ENCODE measurements around the gene GPR157. TPM values are rescaled to one million over a fixed set of nuclear protein-coding genes. Genes with fewer than 3 reads are reported as not detected.

Gene GPR157
- total and polyA plus RNA-seq, 2 of the 13 experiments (the other 11 are each of a cell fraction or from before 2014, with no cell fraction given), result 10.1 to 19.2 TPM

DNA sequence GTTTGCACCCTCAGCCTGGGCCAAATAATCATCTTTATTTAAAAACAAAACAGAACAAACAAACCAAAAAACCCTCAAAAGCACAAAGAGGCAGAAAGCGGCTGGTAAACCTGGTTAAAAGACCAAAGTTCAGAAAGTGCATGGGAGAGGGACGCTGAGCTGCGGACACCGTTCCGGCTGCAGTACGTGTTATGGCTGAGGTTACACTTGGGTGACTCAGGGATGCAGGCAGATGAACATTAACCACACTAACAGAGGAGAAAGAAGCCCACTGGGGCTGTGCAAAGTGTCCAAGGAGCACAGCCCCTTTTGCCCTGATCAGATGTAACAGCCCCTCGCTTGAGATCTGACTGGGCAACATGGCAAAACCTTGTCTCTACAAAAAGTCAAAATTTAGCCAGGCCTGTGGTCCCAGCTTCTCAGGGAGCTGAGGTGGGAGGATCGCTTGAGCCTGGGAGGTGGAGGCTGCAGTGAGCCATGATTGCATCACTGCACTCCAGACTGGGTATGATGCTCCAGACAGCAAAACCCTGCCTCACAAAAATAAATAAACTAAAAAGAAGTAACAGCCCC is 28.3 kb downstream of the GPR157 start (continued):
- no peak for TF ChIP-seq ZNF775 (CRISPR knock-in tag; IDR thresholded peaks at IDR 0.05; ENCODE audit: borderline replicate concordance)
- TF ChIP-seq MBD4 (IDR thresholded peaks at IDR 0.05; ENCODE audit: borderline replicate concordance, low read length), result no peak
- TF ChIP-seq HOXA3 (CRISPR knock-in tag; IDR thresholded peaks at IDR 0.05), result peak; percentile 63; the same call in 1 of the 2 replicates
- TF ChIP-seq ZNF264 (CRISPR knock-in tag; IDR thresholded peaks at IDR 0.05), result no peak
- no peak for TF ChIP-seq ZNF282 (IDR thresholded peaks at IDR 0.05; ENCODE audit: partially characterized antibody)
- TF ChIP-seq, protein P1, sequence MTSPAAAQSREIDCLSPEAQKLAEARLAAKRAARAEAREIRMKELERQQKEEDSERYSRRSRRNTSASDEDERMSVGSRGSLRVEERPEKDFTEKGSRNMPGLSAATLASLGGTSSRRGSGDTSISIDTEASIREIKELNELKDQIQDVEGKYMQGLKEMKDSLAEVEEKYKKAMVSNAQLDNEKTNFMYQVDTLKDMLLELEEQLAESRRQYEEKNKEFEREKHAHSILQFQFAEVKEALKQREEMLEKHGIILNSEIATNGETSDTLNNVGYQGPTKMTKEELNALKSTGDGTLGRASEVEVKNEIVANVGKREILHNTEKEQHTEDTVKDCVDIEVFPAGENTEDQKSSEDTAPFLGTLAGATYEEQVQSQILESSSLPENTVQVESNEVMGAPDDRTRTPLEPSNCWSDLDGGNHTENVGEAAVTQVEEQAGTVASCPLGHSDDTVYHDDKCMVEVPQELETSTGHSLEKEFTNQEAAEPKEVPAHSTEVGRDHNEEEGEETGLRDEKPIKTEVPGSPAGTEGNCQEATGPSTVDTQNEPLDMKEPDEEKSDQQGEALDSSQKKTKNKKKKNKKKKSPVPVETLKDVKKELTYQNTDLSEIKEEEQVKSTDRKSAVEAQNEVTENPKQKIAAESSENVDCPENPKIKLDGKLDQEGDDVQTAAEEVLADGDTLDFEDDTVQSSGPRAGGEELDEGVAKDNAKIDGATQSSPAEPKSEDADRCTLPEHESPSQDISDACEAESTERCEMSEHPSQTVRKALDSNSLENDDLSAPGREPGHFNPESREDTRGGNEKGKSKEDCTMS (CRISPR knock-in tag; conservative IDR thresholded peaks at IDR 0.05), result no peak
- TF ChIP-seq SOX13 (IDR thresholded peaks at IDR 0.05), result no peak; the same call in 1 of the 2 replicates
- peak in 1 of 2 experiments; percentile 82; a peak in 2 of 4 replicates for TF ChIP-seq SOX13 (CRISPR knock-in tag; conservative IDR thresholded peaks at IDR 0.05 in 1 of 2, IDR thresholded peaks at IDR 0.05 in 1 of 2)
- TF ChIP-seq GATAD1 (CRISPR knock-in tag; IDR thresholded peaks at IDR 0.05), result no peak
- TF ChIP-seq AGO2 (optimal IDR thresholded peaks at IDR 0.05; ENCODE audit: low read depth, low read length), result no peak
- peak; percentile 43 for TF ChIP-seq ZNF18 (CRISPR knock-in tag; IDR thresholded peaks at IDR 0.05; ENCODE audit: insufficient replicate concordance)
- no peak for TF ChIP-seq ZNF644 (CRISPR knock-in tag; IDR thresholded peaks at IDR 0.05; ENCODE audit: low read depth)
- peak in 1 of 2 experiments; percentile 65; a peak in 1 of 4 replicates for TF ChIP-seq KLF16 (CRISPR knock-in tag; IDR thresholded peaks at IDR 0.05)
- TF ChIP-seq ZNF598 (CRISPR knock-in tag; IDR thresholded peaks at IDR 0.05; ENCODE audit: borderline replicate concordance), result no peak
- no peak for TF ChIP-seq CBX2 (IDR thresholded peaks at IDR 0.05; ENCODE audit: low read depth, low read length)
- TF ChIP-seq CBX2 (CRISPR knock-in tag; IDR thresholded peaks at IDR 0.05; ENCODE audit: low read depth), result no peak
- no peak for TF ChIP-seq ZBTB42 (CRISPR knock-in tag; IDR thresholded peaks at IDR 0.05)
- no peak for TF ChIP-seq ZBTB33 (CRISPR knock-in tag; IDR thresholded peaks at IDR 0.05)
- TF ChIP-seq, protein P2, sequence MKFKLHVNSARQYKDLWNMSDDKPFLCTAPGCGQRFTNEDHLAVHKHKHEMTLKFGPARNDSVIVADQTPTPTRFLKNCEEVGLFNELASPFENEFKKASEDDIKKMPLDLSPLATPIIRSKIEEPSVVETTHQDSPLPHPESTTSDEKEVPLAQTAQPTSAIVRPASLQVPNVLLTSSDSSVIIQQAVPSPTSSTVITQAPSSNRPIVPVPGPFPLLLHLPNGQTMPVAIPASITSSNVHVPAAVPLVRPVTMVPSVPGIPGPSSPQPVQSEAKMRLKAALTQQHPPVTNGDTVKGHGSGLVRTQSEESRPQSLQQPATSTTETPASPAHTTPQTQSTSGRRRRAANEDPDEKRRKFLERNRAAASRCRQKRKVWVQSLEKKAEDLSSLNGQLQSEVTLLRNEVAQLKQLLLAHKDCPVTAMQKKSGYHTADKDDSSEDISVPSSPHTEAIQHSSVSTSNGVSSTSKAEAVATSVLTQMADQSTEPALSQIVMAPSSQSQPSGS (CRISPR knock-in tag; IDR thresholded peaks at IDR 0.05), result 0 out of 2 replicates have a peak, but pooled peaks have one; percentile 18
- TF ChIP-seq FLYWCH1 (CRISPR knock-in tag; IDR thresholded peaks at IDR 0.05), result no peak
- no peak for TF ChIP-seq DNMT1 (CRISPR knock-in tag; IDR thresholded peaks at IDR 0.05)
- TF ChIP-seq NAIF1 (CRISPR knock-in tag; IDR thresholded peaks at IDR 0.05; ENCODE audit: borderline replicate concordance), result no peak; the same call in 1 of the 2 replicates
- TF ChIP-seq ZNF766 (CRISPR knock-in tag; IDR thresholded peaks at IDR 0.05; ENCODE audit: borderline replicate concordance), result no peak

All from HepG2 (cell line).